Measurements from ENCODE around the gene AHI1.

The AHI1 gene

DNA sequence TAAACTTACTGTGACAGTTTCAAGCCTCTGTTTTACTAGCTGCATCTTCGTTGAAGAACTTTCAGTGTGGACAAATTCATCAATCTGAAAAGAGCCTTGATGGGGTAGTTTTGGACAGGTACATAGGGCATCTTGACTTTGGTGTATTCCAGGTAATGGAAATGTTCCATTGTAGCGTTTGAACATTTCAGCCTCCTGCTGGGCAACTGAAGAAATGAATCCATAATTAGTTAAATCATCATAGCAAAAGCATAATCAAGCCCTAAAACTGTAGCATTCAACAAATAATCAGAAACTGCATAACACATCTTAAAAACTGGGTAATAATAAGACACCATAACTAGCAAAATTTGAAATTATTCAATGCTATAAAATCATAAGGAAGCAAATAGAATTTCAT lies 86.2 kb downstream of the AHI1 start:
- H3K9me3 ChIP-seq (ENCODE audit: control insufficient read depth, insufficient read depth, low read length), result no peaks in the 10 kb centered on the region
- no peaks in the 10 kb centered on the region for H3K4me1 ChIP-seq (ENCODE audit: control insufficient read depth, insufficient read depth, low read length)
- H3K4me3 ChIP-seq (ENCODE audit: low read depth, low read length), result no peak overlapping the region
- no peak overlapping the region for H3K9ac ChIP-seq (ENCODE audit: low read depth, low read length)
- no peaks in the 10 kb centered on the region for H3K27me3 ChIP-seq (ENCODE audit: control insufficient read depth, insufficient read depth, low read length)
- H3K36me3 ChIP-seq (ENCODE audit: control insufficient read depth, insufficient read depth, low read length), result no peaks in the 10 kb centered on the region

DNA sequence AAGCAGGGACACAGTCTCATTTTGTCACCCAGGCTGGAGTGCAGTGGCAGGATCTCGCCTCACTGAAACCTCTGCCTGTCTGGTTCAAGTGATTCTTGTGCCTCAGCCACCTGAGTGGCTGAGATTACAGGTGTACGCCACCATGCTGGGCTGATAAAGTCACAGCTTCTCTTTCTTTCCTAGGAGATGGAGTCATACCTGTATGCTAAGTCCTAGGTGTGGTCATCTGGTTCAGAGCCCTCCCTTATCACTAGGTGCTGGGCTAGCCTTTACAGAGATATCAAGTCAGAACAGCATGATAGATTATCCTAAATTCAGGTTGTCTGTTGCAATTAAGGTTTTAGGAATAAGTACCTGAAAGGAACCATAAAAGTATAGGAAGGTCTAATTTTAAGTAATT lies 86.7 kb downstream of the AHI1 start:
- H3K36me3 ChIP-seq (ENCODE audit: control insufficient read depth, insufficient read depth, low read length), result no peaks in the 10 kb centered on the region
- H3K9ac ChIP-seq (ENCODE audit: low read depth, low read length), result no peak overlapping the region
- no peak overlapping the region for H3K4me3 ChIP-seq (ENCODE audit: low read depth, low read length)
- H3K4me1 ChIP-seq (ENCODE audit: control insufficient read depth, insufficient read depth, low read length), result no peaks in the 10 kb centered on the region
- H3K27me3 ChIP-seq (ENCODE audit: control insufficient read depth, insufficient read depth, low read length), result no peaks in the 10 kb centered on the region
- no peaks in the 10 kb centered on the region for H3K9me3 ChIP-seq (ENCODE audit: control insufficient read depth, insufficient read depth, low read length)

DNA sequence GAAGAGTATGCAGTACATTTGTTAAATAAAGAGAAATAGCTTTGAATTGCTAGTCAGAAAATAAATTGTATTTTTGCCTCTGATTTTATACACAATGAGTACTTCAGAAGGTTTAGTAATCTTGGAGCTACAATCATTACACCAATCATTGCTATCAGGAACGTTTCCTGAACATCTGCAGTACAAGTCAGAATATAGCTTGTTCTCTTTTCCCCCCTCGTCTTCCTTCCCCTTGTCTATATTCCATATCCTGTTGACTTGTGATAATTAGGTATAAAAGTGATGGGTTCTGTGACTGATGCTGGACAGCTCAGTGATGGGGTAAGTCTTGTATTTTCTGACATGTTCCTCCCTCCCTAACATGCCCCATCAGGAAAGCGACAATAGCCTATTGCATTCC lies 94.0 kb downstream of the AHI1 start:
- Histone ChIP-seq H3K4me1 (ENCODE audit: control insufficient read depth, insufficient read depth, low read length) (peaks cover 5% of the 10 kb centered on the region), H3K9me3 (ENCODE audit: control insufficient read depth, insufficient read depth, low read length) (no peaks in the 10 kb centered on the region), H3K36me3 (ENCODE audit: control insufficient read depth, insufficient read depth, low read length) (no peaks in the 10 kb centered on the region), H3K27me3 (ENCODE audit: control insufficient read depth, insufficient read depth, low read length) (no peaks in the 10 kb centered on the region), H3K9ac (ENCODE audit: low read depth, low read length) (no peak overlapping the region), H3K4me3 (ENCODE audit: low read depth, low read length) (no peak overlapping the region)

DNA sequence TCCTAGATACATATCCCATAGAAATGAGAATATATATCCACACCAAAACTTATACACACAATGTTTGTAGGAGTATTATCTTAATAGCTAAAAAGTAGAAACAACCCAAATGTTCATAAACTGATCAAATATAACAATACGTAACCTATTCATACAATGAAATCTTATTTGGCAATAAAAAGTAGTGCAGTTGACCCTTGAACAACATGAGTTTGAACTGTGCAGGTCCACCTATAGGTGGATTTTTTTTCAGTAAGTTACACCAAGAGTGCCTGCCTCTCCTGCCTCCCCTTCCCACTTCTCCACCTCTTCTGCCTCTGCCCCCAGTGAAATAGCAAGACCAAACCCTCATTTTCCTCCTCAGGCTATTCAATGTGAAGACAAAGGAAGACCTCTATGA lies 95.2 kb downstream of the AHI1 start:
- H3K4me3 ChIP-seq (ENCODE audit: low read depth, low read length), result no peak overlapping the region
- H3K36me3 ChIP-seq (ENCODE audit: control insufficient read depth, insufficient read depth, low read length), result no peaks in the 10 kb centered on the region
- H3K4me1 ChIP-seq (ENCODE audit: control insufficient read depth, insufficient read depth, low read length), result peaks cover 5% of the 10 kb centered on the region

DNA sequence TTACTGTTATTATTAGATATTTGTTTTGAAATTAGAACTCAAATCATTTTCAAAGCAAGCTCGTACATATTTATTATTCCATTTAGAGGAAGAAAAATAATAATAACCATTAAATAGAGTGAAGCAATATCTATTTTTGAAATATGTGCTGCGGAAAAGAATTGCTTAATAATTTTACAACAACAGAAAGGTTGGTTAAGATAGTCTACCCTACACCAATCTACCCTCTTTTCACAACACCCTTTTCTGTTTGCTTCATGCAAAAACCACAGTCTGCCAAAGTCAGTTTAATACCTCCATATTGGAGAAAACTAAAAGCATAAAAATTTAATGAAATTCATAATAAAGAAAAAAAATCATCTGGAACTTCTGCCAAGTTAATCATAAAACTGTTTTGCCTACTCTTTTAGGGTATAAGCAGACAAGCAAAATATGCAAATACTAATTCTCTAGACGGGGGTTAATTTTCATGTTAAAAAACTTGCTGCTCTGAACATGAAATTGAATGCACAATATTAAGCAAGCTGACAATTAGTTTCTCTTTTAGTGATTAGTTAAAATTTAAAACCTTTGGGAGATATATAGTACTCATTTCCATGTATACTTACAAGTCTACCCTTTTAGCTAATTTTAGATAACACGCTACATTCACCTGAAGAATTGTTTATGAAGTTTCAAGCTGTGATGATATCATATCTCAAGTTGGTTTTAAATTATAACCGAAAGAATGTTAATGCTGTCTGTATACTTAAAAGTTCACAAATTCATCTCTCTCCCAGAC lies 100.2 kb downstream of the AHI1 start:
- no peak overlapping the region for H3K9ac ChIP-seq (ENCODE audit: low read depth, low read length)
- H3K4me1 ChIP-seq (ENCODE audit: control insufficient read depth, insufficient read depth, low read length), result peaks cover 5% of the 10 kb centered on the region
- no peaks in the 10 kb centered on the region for H3K36me3 ChIP-seq (ENCODE audit: control insufficient read depth, insufficient read depth, low read length)
- no peaks in the 10 kb centered on the region for H3K27me3 ChIP-seq (ENCODE audit: control insufficient read depth, insufficient read depth, low read length)
- H3K9me3 ChIP-seq (ENCODE audit: control insufficient read depth, insufficient read depth, low read length), result no peaks in the 10 kb centered on the region
- H3K4me3 ChIP-seq (ENCODE audit: low read depth, low read length), result no peak overlapping the region

More for the DNA sequence above, 95.2 kb downstream of the AHI1 start:
- Histone ChIP-seq H3K9ac (ENCODE audit: low read depth, low read length) (no peak overlapping the region), H3K27me3 (ENCODE audit: control insufficient read depth, insufficient read depth, low read length) (no peaks in the 10 kb centered on the region), H3K9me3 (ENCODE audit: control insufficient read depth, insufficient read depth, low read length) (no peaks in the 10 kb centered on the region)

DNA sequence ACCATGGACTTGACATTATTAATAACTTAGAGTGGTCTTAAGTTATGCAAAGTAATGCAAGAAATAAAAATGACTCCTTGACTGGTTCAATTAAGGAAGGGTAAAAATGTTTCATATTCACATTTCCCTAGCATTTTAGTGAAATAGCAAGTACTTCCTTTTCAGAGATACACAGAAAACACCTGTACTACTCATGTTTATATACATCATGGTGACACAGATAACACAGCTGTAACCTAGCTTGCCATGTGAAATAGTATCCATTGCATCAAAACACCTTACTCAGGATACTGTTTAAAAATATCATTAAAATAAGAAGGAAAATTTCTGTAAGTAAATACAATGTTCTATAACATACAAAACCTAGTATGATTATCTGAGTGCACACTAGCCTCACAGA lies 102.4 kb downstream of the AHI1 start:
- no peaks in the 10 kb centered on the region for H3K9me3 ChIP-seq (ENCODE audit: control insufficient read depth, insufficient read depth, low read length)
- H3K36me3 ChIP-seq (ENCODE audit: control insufficient read depth, insufficient read depth, low read length), result no peaks in the 10 kb centered on the region
- no peaks in the 10 kb centered on the region for H3K27me3 ChIP-seq (ENCODE audit: control insufficient read depth, insufficient read depth, low read length)
- no peaks in the 10 kb centered on the region for H3K4me1 ChIP-seq (ENCODE audit: control insufficient read depth, insufficient read depth, low read length)
- no peak overlapping the region for H3K9ac ChIP-seq (ENCODE audit: low read depth, low read length)
- no peak overlapping the region for H3K4me3 ChIP-seq (ENCODE audit: low read depth, low read length)

DNA sequence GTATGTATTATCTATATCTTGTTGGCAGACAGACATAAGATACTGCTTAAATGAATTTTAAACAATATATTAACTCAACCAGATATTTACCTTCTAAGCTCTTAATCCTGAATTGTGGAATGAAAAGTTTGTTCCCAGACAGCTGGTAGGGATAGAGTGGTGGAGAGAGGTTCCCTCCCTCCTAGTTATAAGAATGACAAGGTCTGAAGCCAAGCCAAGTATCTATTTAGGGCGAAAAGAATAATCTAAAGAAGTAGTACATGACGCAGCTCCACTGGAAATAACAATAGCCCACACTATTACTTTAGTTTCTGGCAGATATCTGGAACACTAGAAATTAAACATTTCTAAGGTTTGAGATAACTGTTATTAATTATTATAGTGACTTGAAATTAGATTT lies 104.3 kb downstream of the AHI1 start:
- Histone ChIP-seq H3K4me3 (ENCODE audit: low read depth, low read length) (no peak overlapping the region), H3K9me3 (ENCODE audit: control insufficient read depth, insufficient read depth, low read length) (no peaks in the 10 kb centered on the region), H3K36me3 (ENCODE audit: control insufficient read depth, insufficient read depth, low read length) (no peaks in the 10 kb centered on the region), H3K9ac (ENCODE audit: low read depth, low read length) (no peak overlapping the region), H3K4me1 (ENCODE audit: control insufficient read depth, insufficient read depth, low read length) (no peaks in the 10 kb centered on the region), H3K27me3 (ENCODE audit: control insufficient read depth, insufficient read depth, low read length) (no peaks in the 10 kb centered on the region)

DNA sequence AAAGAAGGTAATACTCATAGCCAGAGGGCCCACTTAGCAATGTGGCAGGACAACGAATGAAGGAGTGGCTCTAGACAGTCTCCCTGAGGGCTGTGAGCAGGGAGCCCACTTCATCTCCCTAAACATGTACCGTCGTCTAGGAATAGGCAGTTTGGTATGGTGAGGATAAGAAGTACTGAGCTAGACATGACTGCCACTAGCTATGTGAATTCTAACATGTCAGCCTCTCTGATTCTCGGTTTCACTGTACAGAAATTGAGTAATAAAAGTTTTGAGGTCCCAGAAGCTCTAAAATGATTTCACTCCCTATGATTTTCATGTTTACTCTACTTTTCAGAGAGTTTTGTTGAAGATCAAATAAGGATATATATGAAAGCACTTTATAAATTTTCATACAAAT lies 107.1 kb downstream of the AHI1 start:
- no peaks in the 10 kb centered on the region for H3K9me3 ChIP-seq (ENCODE audit: control insufficient read depth, insufficient read depth, low read length)
- H3K9ac ChIP-seq (ENCODE audit: low read depth, low read length), result no peak overlapping the region
- H3K27me3 ChIP-seq (ENCODE audit: control insufficient read depth, insufficient read depth, low read length), result no peaks in the 10 kb centered on the region
- no peaks in the 10 kb centered on the region for H3K4me1 ChIP-seq (ENCODE audit: control insufficient read depth, insufficient read depth, low read length)
- H3K36me3 ChIP-seq (ENCODE audit: control insufficient read depth, insufficient read depth, low read length), result no peaks in the 10 kb centered on the region
- H3K4me3 ChIP-seq (ENCODE audit: low read depth, low read length), result no peak overlapping the region

DNA sequence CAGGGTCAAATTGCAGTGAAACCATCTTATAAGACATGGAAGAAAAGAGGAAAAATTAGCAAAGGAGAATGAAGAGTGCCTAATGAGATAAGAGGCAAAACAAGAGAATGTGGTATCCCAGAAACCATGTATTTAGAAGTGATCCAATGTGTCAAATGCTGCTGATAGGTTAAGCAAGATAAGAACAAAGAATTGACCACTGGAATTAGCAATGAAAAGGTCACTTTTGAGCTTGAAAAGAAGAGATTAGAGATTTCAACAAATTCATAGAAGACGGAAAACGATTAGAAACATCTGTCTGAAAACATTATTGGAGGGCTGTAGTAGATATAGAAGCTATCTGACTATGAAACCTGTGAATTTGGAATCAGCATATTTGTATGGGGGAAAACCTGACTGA lies 112.2 kb downstream of the AHI1 start:
- Histone ChIP-seq H3K9ac (ENCODE audit: low read depth, low read length) (no peak overlapping the region), H3K36me3 (ENCODE audit: control insufficient read depth, insufficient read depth, low read length) (no peaks in the 10 kb centered on the region), H3K27me3 (ENCODE audit: control insufficient read depth, insufficient read depth, low read length) (no peaks in the 10 kb centered on the region), H3K9me3 (ENCODE audit: control insufficient read depth, insufficient read depth, low read length) (no peaks in the 10 kb centered on the region), H3K4me1 (ENCODE audit: control insufficient read depth, insufficient read depth, low read length) (no peaks in the 10 kb centered on the region), H3K4me3 (ENCODE audit: low read depth, low read length) (no peak overlapping the region)

DNA sequence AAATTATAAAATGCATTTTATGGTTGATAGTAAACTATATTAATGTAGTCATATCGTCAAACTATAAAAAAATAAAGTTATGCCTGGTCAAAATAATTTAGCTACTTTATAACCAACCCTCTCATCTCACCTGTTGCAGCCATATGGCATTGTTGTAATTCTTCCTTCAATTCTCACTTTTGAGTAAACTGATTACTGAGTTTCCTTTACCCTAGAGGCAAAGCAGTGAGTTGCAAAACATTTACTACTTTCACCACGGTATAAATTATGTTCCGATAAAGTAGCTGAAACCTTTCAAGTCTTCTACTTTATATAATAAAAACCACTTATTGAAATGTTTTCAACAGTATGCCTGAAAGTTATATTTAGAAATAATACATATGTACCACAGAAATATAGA lies 113.8 kb downstream of the AHI1 start:
- Histone ChIP-seq H3K9me3 (ENCODE audit: control insufficient read depth, insufficient read depth, low read length) (no peaks in the 10 kb centered on the region), H3K4me1 (ENCODE audit: control insufficient read depth, insufficient read depth, low read length) (no peaks in the 10 kb centered on the region), H3K9ac (ENCODE audit: low read depth, low read length) (no peak overlapping the region), H3K27me3 (ENCODE audit: control insufficient read depth, insufficient read depth, low read length) (no peaks in the 10 kb centered on the region), H3K36me3 (ENCODE audit: control insufficient read depth, insufficient read depth, low read length) (no peaks in the 10 kb centered on the region), H3K4me3 (ENCODE audit: low read depth, low read length) (no peak overlapping the region)

DNA sequence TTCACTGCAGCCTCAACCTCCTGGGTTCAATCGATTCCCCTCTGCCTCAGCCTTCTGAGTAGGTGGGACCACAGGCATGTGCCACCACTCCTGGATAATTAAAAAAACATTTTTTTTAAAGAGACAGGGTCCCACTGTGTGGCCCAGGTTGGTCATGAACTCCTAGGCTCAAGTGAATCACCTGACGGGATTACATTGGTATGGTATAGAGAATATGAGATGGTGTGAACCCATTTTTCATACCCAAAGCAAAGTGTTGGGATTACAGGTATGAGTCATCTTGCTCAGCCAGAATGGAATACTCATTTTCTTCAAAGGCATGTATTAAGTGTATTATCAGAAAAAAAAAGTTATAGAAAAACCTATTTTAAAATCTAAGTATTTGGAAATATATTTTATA lies 114.2 kb downstream of the AHI1 start:
- H3K27me3 ChIP-seq (ENCODE audit: control insufficient read depth, insufficient read depth, low read length), result no peaks in the 10 kb centered on the region
- H3K36me3 ChIP-seq (ENCODE audit: control insufficient read depth, insufficient read depth, low read length), result no peaks in the 10 kb centered on the region
- H3K4me1 ChIP-seq (ENCODE audit: control insufficient read depth, insufficient read depth, low read length), result no peaks in the 10 kb centered on the region

DNA sequence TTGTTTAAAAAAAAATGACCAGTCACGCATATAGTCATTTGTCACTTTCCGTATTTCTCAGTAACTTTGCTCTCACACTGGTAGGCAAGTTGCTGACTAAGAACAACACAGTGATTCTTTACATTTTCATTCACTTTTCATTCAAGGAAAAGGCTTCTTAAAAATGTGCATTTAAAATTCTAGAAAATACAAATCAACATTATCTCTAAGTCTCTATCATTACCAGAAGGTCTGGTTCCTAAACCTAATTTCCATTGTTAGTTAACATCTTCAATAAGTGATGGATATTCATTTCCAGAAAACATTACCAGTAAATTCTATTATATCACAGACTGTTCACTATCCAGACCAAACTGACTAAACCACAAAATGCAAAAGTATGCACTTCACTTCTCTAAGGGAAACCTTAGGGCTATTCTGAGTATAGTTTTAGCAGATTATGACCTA lies 115.3 kb downstream of the AHI1 start:
- Histone ChIP-seq H3K27me3 (ENCODE audit: control insufficient read depth, insufficient read depth, low read length) (no peaks in the 10 kb centered on the region), H3K9me3 (ENCODE audit: control insufficient read depth, insufficient read depth, low read length) (no peaks in the 10 kb centered on the region), H3K9ac (ENCODE audit: low read depth, low read length) (no peak overlapping the region), H3K4me1 (ENCODE audit: control insufficient read depth, insufficient read depth, low read length) (no peaks in the 10 kb centered on the region), H3K4me3 (ENCODE audit: low read depth, low read length) (no peak overlapping the region), H3K36me3 (ENCODE audit: control insufficient read depth, insufficient read depth, low read length) (no peaks in the 10 kb centered on the region)

More for the DNA sequence above, 114.2 kb downstream of the AHI1 start:
- Histone ChIP-seq H3K9me3 (ENCODE audit: control insufficient read depth, insufficient read depth, low read length) (no peaks in the 10 kb centered on the region), H3K9ac (ENCODE audit: low read depth, low read length) (no peak overlapping the region), H3K4me3 (ENCODE audit: low read depth, low read length) (no peak overlapping the region)

Measured in iPS-15b (cell line).